H1 (cell line): ENCODE data around the gene SF3B6.

Experiments
- RAD21 ChIP-seq, 2 experiments: IDR thresholded peaks in 1 of 2; conservative IDR thresholded peaks in 1 of 2; 2 replicates each; pipeline ENCODE4 v1.6.1; 2011; ENCODE audit warnings: low read depth in 2 of 2, low read length in 2 of 2, improper control_type of control experiment in 1 of 2, inconsistent platforms in 1 of 2, mild to moderate bottlenecking in 1 of 2, moderate library complexity in 1 of 2
- TF ChIP-seq, protein P1 (sequence below), 3 experiments: IDR thresholded peaks; 1 replicate in 2 of 3; 2 replicates in 1 of 3; pipeline versions ENCODE4 v1.5.1 to v1.6.1; 2011; ENCODE audit warnings: low read length in 3 of 3, mild to moderate bottlenecking in 3 of 3, inconsistent platforms in 2 of 3, low read depth in 1 of 3, moderate library complexity in 1 of 3; ENCODE audit not compliant: insufficient read depth in 1 of 3; ENCODE audit errors: control extremely low read depth in 1 of 3

DNA sequence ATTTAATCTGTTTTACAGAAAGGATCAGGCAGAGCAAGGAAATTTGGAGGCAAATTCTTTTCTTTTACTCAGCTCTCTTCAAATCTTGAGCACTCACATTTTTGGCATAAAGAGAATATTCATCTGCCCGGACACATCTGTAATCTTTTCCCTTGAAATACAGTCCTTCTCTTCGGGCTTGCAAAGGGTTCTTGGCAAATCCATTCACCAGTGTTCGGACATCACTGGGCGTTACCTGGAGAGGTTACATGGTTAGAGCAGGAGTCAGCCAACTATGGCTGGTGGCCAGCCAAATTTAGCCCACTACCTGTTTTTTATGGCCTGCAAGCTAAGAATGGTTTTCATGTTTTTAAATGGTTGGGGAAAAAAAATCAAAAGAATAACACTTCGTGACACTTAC is 44.9 kb upstream of the SF3B6 start:
- no peak for TF ChIP-seq RAD21 (IDR thresholded peaks at IDR 0.05 in 1 of 2, conservative IDR thresholded peaks at IDR 0.05 in 1 of 2; ENCODE audit: low read depth in 2 of 2, low read length in 2 of 2)
- TF ChIP-seq, protein P1, sequence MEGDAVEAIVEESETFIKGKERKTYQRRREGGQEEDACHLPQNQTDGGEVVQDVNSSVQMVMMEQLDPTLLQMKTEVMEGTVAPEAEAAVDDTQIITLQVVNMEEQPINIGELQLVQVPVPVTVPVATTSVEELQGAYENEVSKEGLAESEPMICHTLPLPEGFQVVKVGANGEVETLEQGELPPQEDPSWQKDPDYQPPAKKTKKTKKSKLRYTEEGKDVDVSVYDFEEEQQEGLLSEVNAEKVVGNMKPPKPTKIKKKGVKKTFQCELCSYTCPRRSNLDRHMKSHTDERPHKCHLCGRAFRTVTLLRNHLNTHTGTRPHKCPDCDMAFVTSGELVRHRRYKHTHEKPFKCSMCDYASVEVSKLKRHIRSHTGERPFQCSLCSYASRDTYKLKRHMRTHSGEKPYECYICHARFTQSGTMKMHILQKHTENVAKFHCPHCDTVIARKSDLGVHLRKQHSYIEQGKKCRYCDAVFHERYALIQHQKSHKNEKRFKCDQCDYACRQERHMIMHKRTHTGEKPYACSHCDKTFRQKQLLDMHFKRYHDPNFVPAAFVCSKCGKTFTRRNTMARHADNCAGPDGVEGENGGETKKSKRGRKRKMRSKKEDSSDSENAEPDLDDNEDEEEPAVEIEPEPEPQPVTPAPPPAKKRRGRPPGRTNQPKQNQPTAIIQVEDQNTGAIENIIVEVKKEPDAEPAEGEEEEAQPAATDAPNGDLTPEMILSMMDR (IDR thresholded peaks at IDR 0.05; ENCODE audit: control extremely low read depth in 1 of 3, insufficient read depth in 1 of 3, low read depth in 1 of 3, low read length in 3 of 3): no peak
